GM21423 (cell line): Measurements from ENCODE around the gene LINC01488.

ENCODE experiments used
- ATAC-seq: cut with Tn5 transposase; IDR thresholded peaks from one replicate; pipeline ENCODE4 v1.9.1; 2021; ENCODE audit warnings: mild to moderate bottlenecking, moderate library complexity; ENCODE audit not compliant: unreplicated experiment

The LINC01488 gene

DNA sequence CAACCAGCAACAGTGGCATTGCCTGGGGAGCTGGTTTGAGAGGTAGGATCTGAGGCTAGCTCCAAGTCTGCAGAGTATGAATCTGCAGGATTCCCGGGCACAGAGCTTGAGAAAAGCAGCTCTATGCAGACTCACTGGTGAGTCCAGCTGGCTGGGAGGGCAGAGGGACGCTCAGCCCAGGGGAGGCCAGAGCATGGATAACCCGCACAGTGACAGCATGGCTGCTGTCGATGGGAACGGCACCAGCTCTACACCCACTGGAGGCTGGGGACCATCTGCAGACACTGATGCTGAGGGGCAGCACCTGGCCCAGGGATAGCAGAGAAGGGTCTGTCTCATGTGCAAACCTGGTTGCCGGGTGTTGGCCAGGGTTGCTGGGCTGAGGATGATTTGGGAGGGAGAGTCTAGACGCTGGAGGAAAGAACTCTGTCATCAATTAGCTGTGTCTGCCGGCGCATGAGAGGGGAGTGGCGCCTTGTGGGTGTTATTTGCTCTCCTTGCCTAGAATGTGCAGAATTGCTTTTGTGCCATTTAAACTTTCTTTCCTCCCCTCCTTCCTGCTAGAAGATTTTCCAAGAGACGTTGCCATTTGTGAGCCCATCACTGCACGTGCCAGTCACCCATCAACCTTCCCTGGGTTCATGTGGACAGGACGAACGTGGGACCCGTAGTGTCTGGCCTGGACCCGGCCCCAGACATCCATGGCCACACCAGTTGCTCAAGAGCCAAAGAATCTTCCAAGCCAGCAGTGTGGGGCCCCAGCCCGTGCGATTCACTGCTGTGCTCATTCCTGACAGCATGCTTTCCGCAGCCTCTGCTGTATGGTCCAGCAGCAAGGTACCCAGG, 19.1 kb upstream of the LINC01488 start:
- ATAC-seq, result no peak

DNA sequence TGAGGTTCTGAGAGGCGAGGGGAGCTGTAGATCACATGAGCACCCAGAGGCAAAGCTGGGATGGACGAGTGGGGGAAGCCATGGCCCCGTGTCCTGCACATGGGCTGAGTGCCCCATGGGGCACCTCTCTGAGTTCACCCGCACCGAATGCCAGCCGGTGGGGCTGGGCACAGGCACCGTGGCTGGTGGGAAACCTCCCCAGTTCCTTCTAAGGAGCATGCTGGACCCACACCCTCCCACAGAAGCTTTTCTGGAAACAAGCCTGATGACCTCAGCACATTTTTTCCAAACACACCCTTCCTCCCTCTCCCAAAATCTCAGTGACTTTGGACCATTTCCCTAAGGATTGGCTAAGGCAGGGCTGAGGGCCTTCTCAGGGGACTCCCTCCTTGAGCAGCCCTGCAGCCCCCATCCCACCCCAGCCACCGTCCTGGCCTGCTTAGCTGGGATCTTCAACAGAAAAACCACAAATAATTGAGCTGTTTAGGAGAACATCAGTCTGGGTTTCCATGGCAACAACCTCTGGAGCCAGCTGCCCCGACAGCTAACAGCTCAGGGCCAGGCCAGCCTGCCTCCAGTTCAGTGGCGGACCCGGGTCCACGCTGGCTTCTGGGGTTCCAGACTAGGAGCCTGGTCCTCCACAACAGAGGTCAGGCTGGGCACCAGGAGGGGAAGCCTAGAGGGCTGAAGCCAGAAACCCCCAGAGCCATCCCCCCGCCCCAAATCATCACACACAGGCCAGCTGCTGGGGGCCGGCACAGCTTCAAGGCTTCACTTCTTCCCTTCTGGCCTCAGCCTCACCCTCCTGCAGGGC, 18.1 kb upstream of the LINC01488 start:
- ATAC-seq, result no peak

GRCh38 chr11:69463995-69464960, 17.2 kb upstream of the LINC01488 start:
- ATAC-seq, result no peak

- no peak for ATAC-seq
Measured at GRCh38 chr11:69465236-69466000, 16.0 kb upstream of the LINC01488 start.

GRCh38 chr11:69466039-69466438, 15.4 kb upstream of the LINC01488 start:
- ATAC-seq, result no peak

DNA sequence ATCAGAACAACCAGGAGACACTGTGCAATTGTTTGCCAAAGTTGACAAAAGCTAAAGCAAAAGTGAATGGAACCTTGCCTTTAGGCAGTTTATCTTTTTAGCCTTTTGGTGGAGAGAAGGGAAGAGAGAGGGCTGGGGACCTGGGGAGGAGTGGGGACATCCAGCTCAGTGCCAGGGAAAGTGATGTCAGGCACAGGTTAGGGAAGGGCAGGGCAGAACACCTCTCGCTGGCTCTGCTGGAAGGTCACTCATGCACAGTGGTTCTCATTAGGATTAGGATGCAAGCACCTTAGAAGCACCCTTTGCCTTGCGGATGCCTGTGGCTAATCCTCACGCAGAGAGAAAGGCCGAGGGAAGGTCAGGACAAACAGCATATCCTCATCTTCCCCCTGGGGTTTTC, 14.3 kb upstream of the LINC01488 start:
- no peak for ATAC-seq

DNA sequence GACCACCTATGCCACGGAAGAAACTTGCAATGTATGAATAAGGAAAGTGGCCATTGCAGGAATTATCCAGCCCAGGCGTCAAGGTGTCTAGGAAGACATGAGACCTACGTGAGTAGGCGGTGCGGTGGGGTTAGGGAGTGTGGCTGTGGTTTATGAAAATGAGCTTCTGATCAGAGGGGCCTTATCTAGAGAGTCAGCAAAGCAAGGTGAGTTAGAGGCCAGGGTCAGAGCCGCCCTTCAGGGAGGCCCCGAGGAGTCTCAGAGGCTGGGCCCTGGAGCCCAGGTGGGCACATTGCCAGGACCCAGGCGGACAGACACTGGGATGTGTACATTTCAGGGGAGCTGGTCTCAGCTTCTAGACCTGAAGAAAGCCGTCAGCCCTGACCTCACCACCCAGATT, 13.8 kb upstream of the LINC01488 start:
- ATAC-seq, result no peak

DNA sequence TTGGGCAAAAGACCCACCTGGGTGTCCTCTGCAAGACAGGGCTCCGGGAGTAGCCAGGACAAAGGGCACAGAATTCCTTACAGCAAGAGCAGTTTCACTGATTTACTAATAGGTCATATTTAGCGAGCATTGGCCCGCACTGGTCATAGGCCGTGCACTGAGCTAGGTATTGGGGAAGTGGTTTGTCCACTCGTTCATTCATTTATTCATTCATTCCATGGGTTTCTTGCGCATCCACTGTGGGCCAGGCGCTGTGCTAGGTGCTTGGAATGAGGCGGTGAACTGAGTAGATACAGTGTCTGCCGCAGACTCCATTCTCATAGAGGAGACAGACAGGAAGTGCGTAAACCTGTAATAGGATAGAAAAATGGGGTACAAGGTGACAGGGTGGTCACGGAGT, 13.2 kb upstream of the LINC01488 start:
- no peak for ATAC-seq

DNA sequence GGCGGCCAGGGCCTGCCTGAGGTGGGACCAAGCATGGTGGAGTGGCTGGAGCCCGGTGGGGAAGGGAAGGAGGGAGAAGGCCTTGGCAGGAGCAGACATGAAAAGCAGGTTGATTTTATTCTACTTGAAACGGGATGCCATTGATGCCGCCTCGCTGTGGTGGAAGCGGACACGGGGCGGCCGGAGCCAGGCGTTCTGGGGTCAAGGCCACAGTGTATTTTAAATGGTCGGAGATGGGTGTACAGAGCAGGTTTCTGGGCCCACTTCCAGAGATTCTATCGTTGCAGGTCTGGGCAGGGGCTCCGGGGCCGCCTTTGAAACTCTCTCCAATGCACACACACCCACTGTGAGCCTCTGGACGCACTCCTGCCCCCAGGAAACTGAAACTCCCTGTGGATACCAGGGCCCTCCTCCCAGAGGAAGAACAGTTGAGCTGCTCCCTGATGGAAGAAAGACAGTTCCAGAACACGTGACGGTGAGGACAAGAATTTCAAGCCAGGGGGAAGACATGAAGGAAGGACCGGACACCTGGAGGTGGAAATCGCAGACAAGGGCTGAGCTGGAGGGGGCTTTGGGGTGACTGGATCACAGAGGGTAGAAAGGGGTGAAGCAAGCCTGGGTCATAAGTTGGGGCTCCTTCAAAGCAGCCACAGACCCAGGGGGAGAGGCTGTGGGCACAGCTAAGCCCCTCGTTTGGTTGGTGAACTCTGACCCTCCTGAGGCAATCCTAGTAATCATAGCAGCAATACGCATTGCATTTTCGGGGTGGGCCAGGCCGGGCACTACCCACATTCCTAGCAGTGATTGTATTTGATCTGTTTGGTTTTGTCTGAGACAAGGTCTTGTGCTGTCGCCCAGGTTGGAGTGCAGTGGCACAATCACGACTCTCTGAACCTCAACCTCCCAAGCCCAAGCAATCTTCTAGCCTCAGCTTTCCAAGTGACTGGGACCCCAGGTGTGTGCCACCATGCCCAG, 12.3 kb upstream of the LINC01488 start:
- ATAC-seq, result no peak

GRCh38 chr11:69470301-69470700, 11.2 kb upstream of the LINC01488 start:
- no peak for ATAC-seq

- no peak for ATAC-seq
Measured at GRCh38 chr11:69470793-69471728, 10.4 kb upstream of the LINC01488 start.

DNA sequence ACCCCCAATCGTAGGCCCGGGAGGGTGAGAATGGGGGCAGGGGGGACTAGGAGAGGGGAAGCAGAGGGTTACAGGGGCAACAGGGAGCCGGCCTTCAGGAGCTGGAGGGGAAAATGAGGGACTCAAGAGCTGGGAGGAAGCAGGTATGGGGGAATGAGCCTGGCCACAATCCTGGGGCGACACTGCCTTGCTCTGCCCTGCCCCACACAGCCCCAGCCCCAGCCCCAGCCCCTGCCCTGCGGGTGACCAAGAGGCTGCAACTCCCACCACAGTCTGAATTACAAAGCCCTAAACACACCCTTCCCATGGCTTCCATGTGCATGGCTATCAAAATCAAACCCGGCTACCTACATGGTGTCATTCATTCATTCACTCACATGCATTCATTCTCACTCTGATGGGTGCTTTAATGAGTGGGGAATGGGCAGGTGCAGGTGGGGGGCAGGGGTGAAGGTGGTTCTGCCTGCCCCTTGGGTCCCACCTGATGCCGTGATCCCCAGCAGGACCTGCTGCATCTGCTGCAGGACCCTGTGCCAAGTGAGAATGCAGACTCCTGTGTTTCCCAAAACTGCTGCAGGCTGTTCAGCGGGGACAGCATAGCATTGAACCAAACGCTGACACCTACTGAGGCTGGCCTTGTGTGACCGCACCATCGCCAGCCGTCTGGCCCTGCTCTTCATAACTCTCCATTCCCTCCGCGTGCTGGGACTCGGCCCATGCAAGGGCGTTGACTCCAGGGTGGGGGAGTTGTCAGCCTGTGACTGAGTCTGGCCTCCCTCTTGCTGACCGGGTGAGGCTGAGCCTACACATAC, 9.5 kb upstream of the LINC01488 start:
- no peak for ATAC-seq

DNA sequence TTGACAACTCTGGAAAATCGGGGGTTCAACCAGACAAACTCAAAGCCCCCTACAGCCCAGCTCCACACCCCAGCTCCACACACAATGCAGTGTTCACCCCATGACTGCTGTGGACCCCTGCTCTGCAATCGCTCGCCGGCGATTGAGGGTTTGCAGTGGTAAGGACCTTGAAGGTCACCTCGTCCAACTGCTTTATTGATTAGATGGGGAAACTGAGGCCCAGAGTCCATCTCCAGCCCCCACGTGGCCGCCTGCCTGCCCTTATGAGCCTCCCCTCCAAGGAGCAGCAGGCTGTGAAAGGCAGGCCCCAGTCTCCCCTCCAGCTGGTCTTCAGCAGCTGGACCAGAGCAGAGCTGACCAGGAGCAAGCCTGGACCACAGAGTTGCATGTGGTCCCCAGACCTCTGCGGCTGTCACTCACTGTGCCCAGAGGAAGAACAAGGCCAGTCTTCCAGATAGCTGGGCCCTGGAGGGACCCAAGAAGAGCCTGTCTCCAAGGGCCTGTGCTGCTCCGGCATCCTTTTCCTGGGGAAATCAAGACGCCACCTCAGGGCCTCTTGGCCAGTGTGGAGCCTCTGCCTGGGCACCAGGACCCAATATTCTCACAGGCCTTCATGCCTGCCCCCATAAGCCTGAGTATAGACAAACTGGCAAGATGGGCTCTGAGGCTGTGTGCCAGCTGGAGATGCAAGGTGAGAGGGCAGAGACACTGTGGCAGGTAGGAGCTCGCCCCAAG, 8.8 kb upstream of the LINC01488 start:
- no peak for ATAC-seq

GRCh38 chr11:69473276-69473845, 8.1 kb upstream of the LINC01488 start:
- no peak for ATAC-seq

DNA sequence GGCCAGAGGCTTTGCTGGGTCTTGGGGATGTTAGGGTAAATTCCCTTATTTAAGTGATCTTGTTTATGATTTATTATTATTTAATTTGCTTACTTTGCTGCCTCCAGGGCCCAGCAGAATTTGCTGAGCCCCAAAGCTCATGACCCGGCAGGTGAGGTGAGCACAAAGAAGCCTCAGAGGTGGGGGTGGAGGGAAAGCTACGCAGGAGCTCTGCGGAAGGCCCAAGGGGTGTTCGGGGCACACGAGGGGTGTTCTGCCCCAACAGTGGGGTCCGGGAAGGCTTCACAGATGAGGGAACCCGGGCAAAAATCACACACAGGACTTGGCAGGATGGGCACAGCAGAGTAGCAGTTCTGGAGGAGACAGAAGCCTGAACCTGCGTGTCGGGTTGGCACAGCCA, 6.7 kb upstream of the LINC01488 start:
- no peak for ATAC-seq
